HEK293 (cell line): ENCODE data around the gene MLH1.

Experiments used
- OSR2 ChIP-seq: fragments of 450-650 bp; formaldehyde crosslinking; IDR thresholded peaks from 2 replicates; pipeline ENCODE4 v1.5.1; 2016; ENCODE audit warnings: missing biosample characterization, missing genetic modification characterization
- YY1 ChIP-seq: fragments of 450-650 bp; formaldehyde crosslinking; IDR thresholded peaks from 2 replicates; pipeline ENCODE4 v1.5.1; 2018; ENCODE audit warnings: missing biosample characterization, missing genetic modification characterization
- ZNF274 ChIP-seq, 2 experiments: fragments of 200-500 bp in 1 of 2; fragments of 450-650 bp in 1 of 2; sonication (Bioruptor generic) in 1 of 2; formaldehyde crosslinking in 1 of 2; IDR thresholded peaks; 2 replicates each; pipeline versions ENCODE4 v1.5.1 to v1.6.1; 2014 to 2016; ENCODE audit warnings: borderline replicate concordance in 1 of 2, inconsistent platforms in 1 of 2, low read length in 1 of 2, missing biosample characterization in 1 of 2, missing genetic modification characterization in 1 of 2
- ZNF48 ChIP-seq: fragments of 450-650 bp; formaldehyde crosslinking; IDR thresholded peaks from 2 replicates; pipeline ENCODE4 v1.5.1; 2016; ENCODE audit warnings: missing biosample characterization, missing genetic modification characterization
- ZNF513 ChIP-seq: fragments of 450-650 bp; IDR thresholded peaks from 2 replicates; pipeline ENCODE4 v1.5.1; 2018; ENCODE audit warnings: missing biosample characterization, missing genetic modification characterization
- TF ChIP-seq, protein P1 (sequence below): fragments of 450-650 bp; formaldehyde crosslinking; IDR thresholded peaks from 2 replicates; pipeline ENCODE4 v1.5.1; 2016; ENCODE audit warnings: missing biosample characterization, missing genetic modification characterization

DNA sequence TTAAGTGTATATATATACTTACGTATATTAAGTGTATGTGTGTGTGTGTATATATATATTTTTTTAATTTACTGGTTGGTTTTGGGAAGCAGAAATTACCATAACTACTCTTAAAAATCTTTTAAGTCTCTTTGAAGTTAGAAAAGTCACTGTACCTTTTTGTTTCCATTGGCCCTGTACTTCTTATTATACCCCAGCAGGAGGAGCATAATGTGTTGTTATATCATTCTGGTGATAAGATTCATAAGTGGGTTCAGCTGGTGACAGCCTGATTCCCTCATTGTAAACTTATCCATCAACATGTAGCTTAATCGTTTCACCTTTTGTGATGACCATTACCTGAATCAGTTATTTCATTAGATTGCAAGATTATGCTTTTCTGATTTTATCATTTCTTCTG is 30.8 kb downstream of the MLH1 start:
- TF ChIP-seq ZNF274 (IDR thresholded peaks at IDR 0.05; ENCODE audit: low read length) = no peak
- TF ChIP-seq ZNF274 (tag by site-specific recombination; IDR thresholded peaks at IDR 0.05; ENCODE audit: borderline replicate concordance) = no peak
- no peak for TF ChIP-seq ZNF513 (tag by site-specific recombination)
- TF ChIP-seq YY1 (tag by site-specific recombination) = no peak
- no peak for TF ChIP-seq OSR2 (tag by site-specific recombination)
- TF ChIP-seq, protein P1, sequence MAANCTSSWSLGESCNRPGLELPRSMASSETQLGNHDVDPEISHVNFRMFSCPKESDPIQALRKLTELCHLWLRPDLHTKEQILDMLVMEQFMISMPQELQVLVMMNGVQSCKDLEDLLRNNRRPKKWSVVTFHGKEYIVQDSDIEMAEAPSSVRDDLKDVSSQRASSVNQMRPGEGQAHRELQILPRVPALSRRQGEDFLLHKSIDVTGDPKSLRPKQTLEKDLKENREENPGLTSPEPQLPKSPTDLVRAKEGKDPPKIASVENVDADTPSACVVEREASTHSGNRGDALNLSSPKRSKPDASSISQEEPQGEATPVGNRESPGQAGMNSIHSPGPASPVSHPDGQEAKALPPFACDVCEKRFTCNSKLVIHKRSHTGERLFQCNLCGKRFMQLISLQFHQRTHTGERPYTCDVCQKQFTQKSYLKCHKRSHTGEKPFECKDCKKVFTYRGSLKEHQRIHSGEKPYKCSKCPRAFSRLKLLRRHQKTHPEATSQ (tag by site-specific recombination) = no peak
- no peak for TF ChIP-seq ZNF48
